ENCODE results near the gene RPS6KA2. TPM values are rescaled to one million over a fixed set of nuclear protein-coding genes. Genes with fewer than 3 reads are reported as not detected.

The RPS6KA2 gene
- polyA plus RNA-seq, 1 experiment: 70.9 TPM

DNA sequence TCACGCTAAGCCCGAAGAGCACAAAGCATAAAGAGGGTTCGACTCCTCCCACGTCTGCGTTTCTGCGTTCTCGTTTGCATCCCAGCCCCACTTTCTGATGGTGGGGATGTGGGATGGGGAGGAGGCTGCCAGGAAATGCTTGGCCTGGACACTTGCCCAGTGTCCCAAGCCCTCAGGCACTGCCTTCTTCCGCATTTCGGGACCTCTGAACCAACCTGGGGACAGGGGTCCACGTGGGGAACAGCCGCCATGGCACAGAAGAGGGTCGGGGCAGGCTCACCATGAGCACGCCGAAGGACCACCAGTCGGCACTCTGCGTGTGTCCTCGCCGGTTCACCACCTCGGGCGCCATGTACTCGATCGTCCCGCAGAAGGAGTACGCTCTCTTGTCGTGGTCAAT lies 128.8 kb downstream of the RPS6KA2 start:
- Histone ChIP-seq H3K27me3 (ENCODE audit: control insufficient read depth, insufficient read depth, low read length) (no peaks in the 10 kb centered on the region), H3K4me3 (ENCODE audit: low read depth, low read length) (no peak overlapping the region), H3K27ac (ENCODE audit: low read depth, low read length) (no peak overlapping the region), H3K9me3 (ENCODE audit: control insufficient read depth, insufficient read depth, low read length) (no peaks in the 10 kb centered on the region; the same call in 1 of the 2 replicates)
- POLR2A ChIA-PET: no interaction called here
- TF ChIP-seq, protein P1, sequence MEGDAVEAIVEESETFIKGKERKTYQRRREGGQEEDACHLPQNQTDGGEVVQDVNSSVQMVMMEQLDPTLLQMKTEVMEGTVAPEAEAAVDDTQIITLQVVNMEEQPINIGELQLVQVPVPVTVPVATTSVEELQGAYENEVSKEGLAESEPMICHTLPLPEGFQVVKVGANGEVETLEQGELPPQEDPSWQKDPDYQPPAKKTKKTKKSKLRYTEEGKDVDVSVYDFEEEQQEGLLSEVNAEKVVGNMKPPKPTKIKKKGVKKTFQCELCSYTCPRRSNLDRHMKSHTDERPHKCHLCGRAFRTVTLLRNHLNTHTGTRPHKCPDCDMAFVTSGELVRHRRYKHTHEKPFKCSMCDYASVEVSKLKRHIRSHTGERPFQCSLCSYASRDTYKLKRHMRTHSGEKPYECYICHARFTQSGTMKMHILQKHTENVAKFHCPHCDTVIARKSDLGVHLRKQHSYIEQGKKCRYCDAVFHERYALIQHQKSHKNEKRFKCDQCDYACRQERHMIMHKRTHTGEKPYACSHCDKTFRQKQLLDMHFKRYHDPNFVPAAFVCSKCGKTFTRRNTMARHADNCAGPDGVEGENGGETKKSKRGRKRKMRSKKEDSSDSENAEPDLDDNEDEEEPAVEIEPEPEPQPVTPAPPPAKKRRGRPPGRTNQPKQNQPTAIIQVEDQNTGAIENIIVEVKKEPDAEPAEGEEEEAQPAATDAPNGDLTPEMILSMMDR (IDR thresholded peaks at IDR 0.05; ENCODE audit: low read depth, low read length): no peak
- CTCF ChIA-PET: no interaction called here
- DNase-seq (ENCODE audit: low read depth, low spot score): no peak

DNA sequence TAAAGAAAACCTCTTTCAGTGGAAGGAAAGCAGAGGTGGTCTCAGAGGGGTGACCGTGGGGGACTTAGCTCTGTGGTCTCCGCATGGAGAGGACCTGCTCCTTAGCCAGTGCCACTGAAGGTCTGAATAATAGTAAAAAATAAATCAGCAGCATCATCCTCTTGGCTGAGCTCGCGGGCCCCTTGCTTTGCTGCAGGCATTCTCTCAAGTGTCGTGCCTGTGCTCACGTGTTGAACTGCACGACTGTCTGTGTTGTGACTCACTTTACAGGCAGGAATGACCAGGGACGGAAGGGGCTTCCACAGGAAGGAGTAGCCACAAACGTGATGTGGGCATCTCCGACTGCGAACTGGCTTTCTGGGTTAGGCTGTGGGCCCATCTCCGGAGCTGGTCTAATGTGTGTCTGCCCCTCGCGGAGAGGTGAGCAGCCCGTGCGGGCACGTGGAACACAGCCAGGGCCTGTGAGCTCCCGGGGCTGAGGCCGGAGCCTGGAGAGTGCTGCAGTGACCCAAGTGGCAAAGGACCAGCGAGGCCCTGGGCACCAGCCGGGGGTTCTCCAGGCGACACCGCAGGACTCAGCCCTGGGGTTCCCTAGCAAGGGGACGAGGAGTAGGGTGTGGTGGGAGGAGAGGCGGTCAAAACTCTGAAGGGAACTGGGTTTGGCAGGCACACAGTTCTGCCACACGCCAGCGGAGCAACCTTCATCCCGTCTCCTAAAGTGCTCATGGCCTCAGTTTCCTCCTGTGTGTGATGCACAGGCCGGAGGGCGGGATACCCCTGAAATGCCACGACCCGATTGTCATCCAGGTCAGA lies 129.8 kb downstream of the RPS6KA2 start:
- TF ChIP-seq, protein P1 (IDR thresholded peaks at IDR 0.05; ENCODE audit: low read depth, low read length): no peak
- no peak overlapping the region for H3K27ac ChIP-seq (ENCODE audit: low read depth, low read length)
- no peak overlapping the region for H3K4me3 ChIP-seq (ENCODE audit: low read depth, low read length)
- ChIA-PET CTCF (no interaction called here), POLR2A (no interaction called here)
- no peak for DNase-seq (ENCODE audit: low read depth, low spot score)
- no peaks in the 10 kb centered on the region; the same call in 1 of the 2 replicates for H3K9me3 ChIP-seq (ENCODE audit: control insufficient read depth, insufficient read depth, low read length)
- no peaks in the 10 kb centered on the region for H3K27me3 ChIP-seq (ENCODE audit: control insufficient read depth, insufficient read depth, low read length)

- H3K4me3 ChIP-seq (ENCODE audit: low read depth, low read length): no peak overlapping the region
- CTCF ChIA-PET: no interaction called here
- H3K27me3 ChIP-seq (ENCODE audit: control insufficient read depth, insufficient read depth, low read length): no peaks in the 10 kb centered on the region
- no peaks in the 10 kb centered on the region; the same call in 1 of the 2 replicates for H3K9me3 ChIP-seq (ENCODE audit: control insufficient read depth, insufficient read depth, low read length)
- TF ChIP-seq, protein P1 (IDR thresholded peaks at IDR 0.05; ENCODE audit: low read depth, low read length): no peak
- no peak for DNase-seq (ENCODE audit: low read depth, low spot score)
- H3K27ac ChIP-seq (ENCODE audit: low read depth, low read length): no peak overlapping the region
- POLR2A ChIA-PET: no interaction called here
These were observed 130.6 kb downstream of the RPS6KA2 start for GRCh38 chr6:166496460-166496859.

DNA sequence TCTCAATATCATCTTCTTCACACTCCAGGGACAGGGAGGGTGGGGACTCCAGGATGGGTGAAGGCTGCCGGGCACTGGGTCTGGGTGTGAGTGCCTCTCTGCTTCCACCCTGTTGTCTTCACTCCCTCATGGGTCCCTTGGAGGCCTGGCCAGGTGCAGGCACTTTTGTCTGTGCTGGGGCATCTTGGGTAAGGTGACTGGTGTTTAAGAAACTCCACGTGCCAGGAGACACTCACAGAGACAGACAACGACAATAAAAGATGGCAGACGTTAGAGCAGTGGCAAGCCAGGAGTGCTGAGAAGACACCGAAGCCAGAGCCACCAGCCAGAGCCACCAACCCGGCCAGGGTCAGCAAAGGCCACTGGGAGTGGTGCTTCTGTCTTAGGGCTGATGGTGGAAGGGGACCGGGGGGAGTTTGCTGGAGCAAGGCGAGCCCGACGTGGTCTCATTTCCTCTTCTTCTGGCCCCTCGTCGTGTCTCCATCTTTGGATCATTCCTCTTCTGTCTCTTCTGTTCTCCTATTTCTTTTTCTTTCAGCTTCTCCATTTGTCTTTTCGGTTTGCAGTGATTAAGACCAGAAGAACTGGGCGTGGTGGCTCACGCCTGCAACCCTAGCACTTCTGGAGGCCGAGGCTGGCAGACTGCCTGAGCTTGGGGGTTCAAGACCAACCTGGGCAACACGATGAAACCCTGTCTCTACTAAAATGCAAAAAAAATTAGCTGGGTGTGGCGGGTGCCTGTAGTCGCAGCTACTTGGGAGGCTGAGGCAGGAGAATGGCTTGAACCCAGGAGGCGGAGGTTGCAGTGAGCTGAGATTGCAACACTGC lies 131.3 kb downstream of the RPS6KA2 start:
- TF ChIP-seq, protein P1 (IDR thresholded peaks at IDR 0.05; ENCODE audit: low read depth, low read length): no peak
- no peaks in the 10 kb centered on the region for H3K27me3 ChIP-seq (ENCODE audit: control insufficient read depth, insufficient read depth, low read length)
- H3K27ac ChIP-seq (ENCODE audit: low read depth, low read length): no peak overlapping the region
- no peak for DNase-seq (ENCODE audit: low read depth, low spot score)
- no peak overlapping the region for H3K4me3 ChIP-seq (ENCODE audit: low read depth, low read length)
- ChIA-PET CTCF (no interaction called here), POLR2A (no interaction called here)
- no peaks in the 10 kb centered on the region; the same call in 1 of the 2 replicates for H3K9me3 ChIP-seq (ENCODE audit: control insufficient read depth, insufficient read depth, low read length)

Data from AG04450 (cell line).